ENCODE results near the gene WNT9B. TPM values are rescaled to one million over a fixed set of nuclear protein-coding genes. Genes with fewer than 3 reads are reported as not detected.

WNT9B gene
- total RNA-seq, 1 experiment from 2014 or later: not detected

DNA sequence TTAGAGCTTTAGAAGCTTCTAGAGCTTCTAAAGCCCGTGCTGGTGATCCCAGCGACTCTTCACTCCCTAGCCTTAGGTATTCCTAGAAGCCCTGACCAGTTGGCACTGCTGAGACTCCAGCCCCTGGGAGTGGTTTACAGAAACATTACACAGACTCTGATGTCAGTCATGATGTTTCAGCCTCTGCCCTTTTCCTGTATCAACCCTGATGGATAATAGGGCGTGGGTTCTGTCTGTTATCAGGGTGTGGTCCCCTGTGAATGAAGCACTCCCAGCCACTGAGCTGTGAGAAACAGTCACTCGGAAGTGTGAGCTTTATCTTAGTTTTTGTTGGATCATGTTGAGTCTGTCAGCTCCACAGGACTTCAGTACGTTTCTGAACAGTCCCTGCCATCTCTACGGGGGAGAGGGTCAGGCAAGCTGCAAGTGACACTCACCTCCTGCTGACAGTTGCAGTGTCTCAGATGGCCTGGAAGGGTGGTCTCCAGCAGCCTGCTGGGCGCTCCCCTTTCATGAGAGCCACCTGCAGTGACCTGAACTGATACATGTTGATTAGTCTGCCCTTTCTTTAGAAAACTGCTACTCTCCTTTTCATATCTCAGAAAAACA lies 84.4 kb downstream of the WNT9B start:
- Mint-ChIP-seq H3K27ac (ENCODE audit: unreplicated experiment) (no peak overlapping the region), H3K4me1 (ENCODE audit: low read depth, unreplicated experiment) (no peaks in the 10 kb centered on the region), H3K27me3 (ENCODE audit: insufficient read depth, unreplicated experiment) (no peaks in the 10 kb centered on the region), H3K9me3 (ENCODE audit: unreplicated experiment) (no peaks in the 10 kb centered on the region), H3K36me3 (ENCODE audit: insufficient read depth, unreplicated experiment) (peaks cover 85% of the 10 kb centered on the region), H3K4me3 (ENCODE audit: unreplicated experiment) (no peak overlapping the region)
- DNase-seq: no peak
- Histone ChIP-seq H3K9me3 (no peaks in the 10 kb centered on the region), H3K36me3 (ENCODE audit: control insufficient read depth, insufficient read depth, low read length) (peaks cover 9% of the 10 kb centered on the region), H3K27me3 (replicated peaks; ENCODE audit: control insufficient read depth, insufficient read depth, low read length) (no peaks in the 10 kb centered on the region), H3K4me3 (ENCODE audit: low read depth, low read length) (no peak overlapping the region), H3K4me1 (no peaks in the 10 kb centered on the region)
- ChIA-PET CTCF (no interaction called here), POLR2A (interaction anchor here (0.6 kb wide), 1 partner anchor 103 kb away, joined by 3 read pairs; no protein-coding TSS in a partner anchor)
- BruUV-seq (replicated peaks): no TSS peak
- intact Hi-C loops (cut with micrococcal nuclease; ENCODE audit: unreplicated experiment): no loop called here
- TF ChIP-seq CTCF (IDR thresholded peaks at IDR 0.05; ENCODE audit: insufficient read depth in 1 of 2, low read depth in 1 of 2, low read length in 1 of 2, severe bottlenecking in 1 of 2, unreplicated experiment in 1 of 2): no peak

Other genes with a start within 250 kb of the WNT9B start
- 8.7 and 8.8 TPM in 2 replicates for gene WNT3, start 32.9 kb upstream of the WNT9B start, total RNA-seq (2022)
- 84.0 and 84.1 TPM in 2 replicates for gene GOSR2, start 71.6 kb downstream of the WNT9B start, total RNA-seq (2022)
- not detected in 2 replicates for gene RPRML, start 127.7 kb downstream of the WNT9B start, total RNA-seq (2022)

All from Caco-2 (cell line).